ENCODE data around the gene KCNMB3. TPM values are rescaled to one million over a fixed set of nuclear protein-coding genes. Genes with fewer than 3 reads are reported as not detected.

Gene KCNMB3
- total and polyA plus RNA-seq, 2 of the 13 experiments (the other 11 are each of a cell fraction or from before 2014, with no cell fraction given), result 4.3 to 7.1 TPM

DNA sequence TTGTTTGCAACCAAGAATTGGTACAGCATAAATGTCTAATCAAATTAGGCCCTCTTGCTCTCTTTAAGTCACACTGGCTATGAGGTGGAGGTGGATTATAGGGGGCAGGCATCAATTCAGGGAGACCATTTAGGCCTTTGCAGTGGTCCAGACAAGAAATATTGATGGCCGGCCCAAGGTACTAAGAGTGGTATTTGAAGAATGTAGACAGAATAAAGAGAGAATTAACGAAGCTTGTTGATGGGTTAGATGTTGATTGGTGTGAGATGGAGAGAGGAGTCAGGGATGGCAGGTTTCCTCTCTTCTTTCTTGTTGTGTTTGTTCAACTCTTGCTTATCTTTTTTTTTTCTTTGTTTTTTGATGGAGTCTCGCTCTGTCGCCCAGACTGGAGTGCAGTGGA, 54.2 kb downstream of the KCNMB3 start (continued):
- TF ChIP-seq CBX1 (IDR thresholded peaks at IDR 0.05; ENCODE audit: low read depth) (no peak), ZNF510 (CRISPR knock-in tag; IDR thresholded peaks at IDR 0.05; ENCODE audit: low read depth) (no peak), RBM39 (IDR thresholded peaks at IDR 0.05; ENCODE audit: low read depth, low read length, poor library complexity, severe bottlenecking) (no peak), EED (CRISPR knock-in tag; IDR thresholded peaks at IDR 0.05) (no peak)

- in situ Hi-C loops (cut with HindIII; ENCODE audit: extremely low pct_ligation_motif_present, low pct_unique_long_range_greater_than_20kb), result no loop called here
- Histone ChIP-seq H3K4me3 (replicated peaks in 1 of 3; ENCODE audit: insufficient read depth in 1 of 3, low read depth in 2 of 3, low read length in 3 of 3) (no peak overlapping the region), H3K9me3 (ENCODE audit: low read length) (no peaks in the 10 kb centered on the region), H3K27me3 (ENCODE audit: control insufficient read depth in 1 of 2, insufficient read depth in 2 of 2, low read length in 2 of 2) (no peaks in the 10 kb centered on the region), H3K36me3 (replicated peaks in 1 of 2; ENCODE audit: control insufficient read depth in 1 of 2, insufficient read depth in 2 of 2, low read length in 2 of 2) (0 out of 5 replicates have a peak, but pooled peaks cover 0 to 3% of the 10 kb centered on the region in 2 experiments), H3K79me2 (ENCODE audit: insufficient read depth, low read length) (no peaks in the 10 kb centered on the region), H3K4me2 (ENCODE audit: low read depth, low read length) (no peak overlapping the region), H3K27ac (ENCODE audit: extremely low read length, insufficient read depth, low read length) (no peak overlapping the region), H4K20me1 (ENCODE audit: insufficient read depth, low read length) (peaks cover 5% of the 10 kb centered on the region; the same call in 1 of the 2 replicates), H2AFZ (ENCODE audit: low read length) (no peak overlapping the region), H3K4me1 (ENCODE audit: insufficient read depth, low read length) (peaks cover 8% of the 10 kb centered on the region), H3K9ac (ENCODE audit: insufficient read depth, low read depth, low read length) (no peak overlapping the region)
- BruUV-seq (replicated peaks), result no TSS peak
- ChIA-PET POLR2A (no interaction called here), CTCF (ENCODE audit: low intra/inter-chr PET ratio, low total read pairs) (no interaction called here)
- intact Hi-C loops (cut with micrococcal nuclease; ENCODE audit: unreplicated experiment), result no loop called here
- ATAC-seq, result no peak
- no peak for DNase-seq (ENCODE audit: low spot score)
- no peak for FAIRE-seq
- WGBS (ENCODE audit: low lambda C conversion rate), result 95% methylated on average over 1 of the region's 1 CpG
- TF ChIP-seq ZNF12 (CRISPR knock-in tag; IDR thresholded peaks at IDR 0.05) (no peak), SNAI1 (CRISPR knock-in tag; IDR thresholded peaks at IDR 0.05; ENCODE audit: borderline replicate concordance) (no peak), GLMP (CRISPR knock-in tag; IDR thresholded peaks at IDR 0.05; ENCODE audit: borderline replicate concordance) (no peak), SETDB1 (CRISPR knock-in tag; IDR thresholded peaks at IDR 0.05; ENCODE audit: borderline replicate concordance) (no peak), ARID2 (CRISPR knock-in tag; IDR thresholded peaks at IDR 0.05; ENCODE audit: borderline replicate concordance) (no peak), HNRNPL (IDR thresholded peaks at IDR 0.05; ENCODE audit: low read depth, low read length) (no peak), CBX2 (IDR thresholded peaks at IDR 0.05; ENCODE audit: low read depth, low read length) (no peak), CBX2 (CRISPR knock-in tag; IDR thresholded peaks at IDR 0.05; ENCODE audit: low read depth) (no peak), CHD2 (IDR thresholded peaks at IDR 0.05; ENCODE audit: low read depth, low read length) (no peak), ZNF44 (CRISPR knock-in tag; IDR thresholded peaks at IDR 0.05) (no peak), ZFP41 (CRISPR knock-in tag; IDR thresholded peaks at IDR 0.05; ENCODE audit: borderline replicate concordance) (no peak), ZBTB1 (CRISPR knock-in tag; IDR thresholded peaks at IDR 0.05; ENCODE audit: borderline replicate concordance) (no peak), ZNF790 (CRISPR knock-in tag; IDR thresholded peaks at IDR 0.05; ENCODE audit: borderline replicate concordance) (no peak)
- TF ChIP-seq, protein P1, sequence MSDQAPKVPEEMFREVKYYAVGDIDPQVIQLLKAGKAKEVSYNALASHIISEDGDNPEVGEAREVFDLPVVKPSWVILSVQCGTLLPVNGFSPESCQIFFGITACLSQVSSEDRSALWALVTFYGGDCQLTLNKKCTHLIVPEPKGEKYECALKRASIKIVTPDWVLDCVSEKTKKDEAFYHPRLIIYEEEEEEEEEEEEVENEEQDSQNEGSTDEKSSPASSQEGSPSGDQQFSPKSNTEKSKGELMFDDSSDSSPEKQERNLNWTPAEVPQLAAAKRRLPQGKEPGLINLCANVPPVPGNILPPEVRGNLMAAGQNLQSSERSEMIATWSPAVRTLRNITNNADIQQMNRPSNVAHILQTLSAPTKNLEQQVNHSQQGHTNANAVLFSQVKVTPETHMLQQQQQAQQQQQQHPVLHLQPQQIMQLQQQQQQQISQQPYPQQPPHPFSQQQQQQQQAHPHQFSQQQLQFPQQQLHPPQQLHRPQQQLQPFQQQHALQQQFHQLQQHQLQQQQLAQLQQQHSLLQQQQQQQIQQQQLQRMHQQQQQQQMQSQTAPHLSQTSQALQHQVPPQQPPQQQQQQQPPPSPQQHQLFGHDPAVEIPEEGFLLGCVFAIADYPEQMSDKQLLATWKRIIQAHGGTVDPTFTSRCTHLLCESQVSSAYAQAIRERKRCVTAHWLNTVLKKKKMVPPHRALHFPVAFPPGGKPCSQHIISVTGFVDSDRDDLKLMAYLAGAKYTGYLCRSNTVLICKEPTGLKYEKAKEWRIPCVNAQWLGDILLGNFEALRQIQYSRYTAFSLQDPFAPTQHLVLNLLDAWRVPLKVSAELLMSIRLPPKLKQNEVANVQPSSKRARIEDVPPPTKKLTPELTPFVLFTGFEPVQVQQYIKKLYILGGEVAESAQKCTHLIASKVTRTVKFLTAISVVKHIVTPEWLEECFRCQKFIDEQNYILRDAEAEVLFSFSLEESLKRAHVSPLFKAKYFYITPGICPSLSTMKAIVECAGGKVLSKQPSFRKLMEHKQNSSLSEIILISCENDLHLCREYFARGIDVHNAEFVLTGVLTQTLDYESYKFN (CRISPR knock-in tag; conservative IDR thresholded peaks at IDR 0.05), result no peak
- TF ChIP-seq, protein P2, sequence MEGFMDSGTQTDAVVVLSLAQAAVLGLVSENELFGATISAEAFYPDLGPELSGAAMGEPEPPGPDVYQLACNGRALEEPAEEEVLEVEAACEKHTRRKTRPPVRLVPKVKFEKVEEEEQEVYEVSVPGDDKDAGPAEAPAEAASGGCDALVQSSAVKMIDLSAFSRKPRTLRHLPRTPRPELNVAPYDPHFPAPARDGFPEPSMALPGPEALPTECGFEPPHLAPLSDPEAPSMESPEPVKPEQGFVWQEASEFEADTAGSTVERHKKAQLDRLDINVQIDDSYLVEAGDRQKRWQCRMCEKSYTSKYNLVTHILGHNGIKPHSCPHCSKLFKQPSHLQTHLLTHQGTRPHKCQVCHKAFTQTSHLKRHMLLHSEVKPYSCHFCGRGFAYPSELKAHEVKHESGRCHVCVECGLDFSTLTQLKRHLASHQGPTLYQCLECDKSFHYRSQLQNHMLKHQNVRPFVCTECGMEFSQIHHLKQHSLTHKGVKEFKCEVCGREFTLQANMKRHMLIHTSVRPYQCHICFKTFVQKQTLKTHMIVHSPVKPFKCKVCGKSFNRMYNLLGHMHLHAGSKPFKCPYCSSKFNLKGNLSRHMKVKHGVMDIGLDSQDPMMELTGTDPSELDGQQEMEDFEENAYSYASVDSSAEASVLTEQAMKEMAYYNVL (CRISPR knock-in tag; IDR thresholded peaks at IDR 0.05; ENCODE audit: borderline replicate concordance), result no peak
These were observed 54.8 kb downstream of the KCNMB3 start for GRCh38 chr3:179196098-179196497.

Data from HepG2 (cell line).